ENCODE results near the gene MLLT11.

The MLLT11 gene

GRCh38 chr1:151047925-151048644, 12.1 kb upstream of the MLLT11 start:
- no peak for TF ChIP-seq CTCF (IDR thresholded peaks at IDR 0.05)
- peak; percentile 90 for DNase-seq (ENCODE audit: low spot score)
- H3K27ac ChIP-seq: peak overlapping the region; percentile 93
- H3K4me3 ChIP-seq: peak overlapping the region; percentile 84

GRCh38 chr1:151048645-151049032, 11.6 kb upstream of the MLLT11 start:
- TF ChIP-seq CTCF (IDR thresholded peaks at IDR 0.05): no peak
- Histone ChIP-seq H3K27ac (peak overlapping the region; percentile 93), H3K4me3 (peak overlapping the region; percentile 84)
- DNase-seq (ENCODE audit: low spot score): no peak

- TF ChIP-seq CTCF (IDR thresholded peaks at IDR 0.05): no peak
- Histone ChIP-seq H3K27ac (peak overlapping the region in 1 of 2 donors; percentile 47), H3K4me3 (peak overlapping the region; percentile 22)
- no peak for DNase-seq (ENCODE audit: low spot score)
Measured at GRCh38 chr1:151049458-151049857, 10.7 kb upstream of the MLLT11 start.

- Histone ChIP-seq H3K4me3 (no peak overlapping the region), H3K27ac (no peak overlapping the region)
- DNase-seq (ENCODE audit: low spot score): no peak
- no peak for TF ChIP-seq CTCF (IDR thresholded peaks at IDR 0.05)
Measured at GRCh38 chr1:151050051-151050688, 10.0 kb upstream of the MLLT11 start.

GRCh38 chr1:151051356-151052009, 8.7 kb upstream of the MLLT11 start:
- no peak for DNase-seq (ENCODE audit: low spot score)
- TF ChIP-seq CTCF (IDR thresholded peaks at IDR 0.05): no peak
- no peak overlapping the region for H3K4me3 ChIP-seq
- H3K27ac ChIP-seq: no peak overlapping the region

GRCh38 chr1:151054971-151055547, 5.1 kb upstream of the MLLT11 start:
- Histone ChIP-seq H3K27ac (peak overlapping the region in 1 of 2 donors; percentile 98), H3K4me3 (no peak overlapping the region)
- DNase-seq (ENCODE audit: low spot score): no peak
- TF ChIP-seq CTCF (IDR thresholded peaks at IDR 0.05): no peak

Data from coronary artery (tissue), 2 donors.